Body of pancreas (tissue), 4 donors: ENCODE data around the gene TRAM2.

Experiments used
- POLR2A ChIP-seq, 3 donors: fragments of 450-650 bp; IDR thresholded peaks; one replicate each; pipeline ENCODE4 v1.6.1; 2016; ENCODE audit warnings: antibody characterized with exemption in 3 of 3, mild to moderate bottlenecking in 2 of 3
- TF ChIP-seq, protein P1 (sequence below), 7 experiments: fragments of 450-650 bp in 4 of 7; fragments of 200-600 bp in 3 of 7; sonication (generic) in 3 of 7; IDR thresholded peaks; one replicate each; pipeline ENCODE4 v1.5.1; 2016 to 2019; ENCODE audit warnings: antibody characterized with exemption in 7 of 7

DNA sequence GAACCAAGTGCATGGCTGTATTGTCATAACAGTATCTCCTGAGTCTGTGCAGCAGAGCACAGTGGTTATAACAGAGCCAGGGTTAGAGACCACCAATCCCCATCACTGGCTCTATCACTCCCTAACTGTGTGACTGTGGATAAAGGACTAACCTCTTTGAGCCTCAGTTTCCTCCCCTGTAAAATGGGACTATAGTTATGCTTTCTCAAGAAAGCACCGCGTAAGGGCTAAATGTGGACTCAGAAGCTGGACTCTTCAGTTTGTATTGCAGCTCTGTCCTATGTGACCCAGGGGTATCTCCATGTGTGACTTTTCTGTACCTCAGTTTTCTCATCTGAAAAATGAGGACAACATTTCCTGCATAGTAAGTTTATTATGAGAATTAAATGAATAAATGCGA, 59.9 kb downstream of the TRAM2 start:
- TF ChIP-seq, protein P1, sequence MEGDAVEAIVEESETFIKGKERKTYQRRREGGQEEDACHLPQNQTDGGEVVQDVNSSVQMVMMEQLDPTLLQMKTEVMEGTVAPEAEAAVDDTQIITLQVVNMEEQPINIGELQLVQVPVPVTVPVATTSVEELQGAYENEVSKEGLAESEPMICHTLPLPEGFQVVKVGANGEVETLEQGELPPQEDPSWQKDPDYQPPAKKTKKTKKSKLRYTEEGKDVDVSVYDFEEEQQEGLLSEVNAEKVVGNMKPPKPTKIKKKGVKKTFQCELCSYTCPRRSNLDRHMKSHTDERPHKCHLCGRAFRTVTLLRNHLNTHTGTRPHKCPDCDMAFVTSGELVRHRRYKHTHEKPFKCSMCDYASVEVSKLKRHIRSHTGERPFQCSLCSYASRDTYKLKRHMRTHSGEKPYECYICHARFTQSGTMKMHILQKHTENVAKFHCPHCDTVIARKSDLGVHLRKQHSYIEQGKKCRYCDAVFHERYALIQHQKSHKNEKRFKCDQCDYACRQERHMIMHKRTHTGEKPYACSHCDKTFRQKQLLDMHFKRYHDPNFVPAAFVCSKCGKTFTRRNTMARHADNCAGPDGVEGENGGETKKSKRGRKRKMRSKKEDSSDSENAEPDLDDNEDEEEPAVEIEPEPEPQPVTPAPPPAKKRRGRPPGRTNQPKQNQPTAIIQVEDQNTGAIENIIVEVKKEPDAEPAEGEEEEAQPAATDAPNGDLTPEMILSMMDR (IDR thresholded peaks at IDR 0.05), result no peak
- no peak for TF ChIP-seq POLR2A (IDR thresholded peaks at IDR 0.05)
